Measurements from ENCODE around the gene RCBTB1.

The RCBTB1 gene

DNA sequence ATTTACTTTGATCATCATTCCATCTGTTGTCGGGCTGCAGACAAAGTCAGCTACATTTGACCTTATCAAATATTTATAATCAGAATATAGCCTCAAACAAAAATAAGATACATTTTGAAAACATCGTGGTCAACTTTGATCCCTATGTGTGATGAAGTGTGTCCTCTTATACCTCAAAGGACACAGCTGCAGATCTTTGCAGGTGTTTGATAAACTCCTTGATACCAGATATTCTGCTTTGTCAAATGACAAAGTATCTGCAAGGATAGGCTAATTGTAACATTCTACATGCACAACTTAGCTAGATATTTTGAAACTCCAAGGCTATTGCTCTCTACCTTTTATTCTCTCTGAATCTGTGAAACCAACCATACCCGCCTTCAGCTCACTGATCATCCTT is 45.6 kb downstream of the RCBTB1 start:
- TF ChIP-seq, protein P1, sequence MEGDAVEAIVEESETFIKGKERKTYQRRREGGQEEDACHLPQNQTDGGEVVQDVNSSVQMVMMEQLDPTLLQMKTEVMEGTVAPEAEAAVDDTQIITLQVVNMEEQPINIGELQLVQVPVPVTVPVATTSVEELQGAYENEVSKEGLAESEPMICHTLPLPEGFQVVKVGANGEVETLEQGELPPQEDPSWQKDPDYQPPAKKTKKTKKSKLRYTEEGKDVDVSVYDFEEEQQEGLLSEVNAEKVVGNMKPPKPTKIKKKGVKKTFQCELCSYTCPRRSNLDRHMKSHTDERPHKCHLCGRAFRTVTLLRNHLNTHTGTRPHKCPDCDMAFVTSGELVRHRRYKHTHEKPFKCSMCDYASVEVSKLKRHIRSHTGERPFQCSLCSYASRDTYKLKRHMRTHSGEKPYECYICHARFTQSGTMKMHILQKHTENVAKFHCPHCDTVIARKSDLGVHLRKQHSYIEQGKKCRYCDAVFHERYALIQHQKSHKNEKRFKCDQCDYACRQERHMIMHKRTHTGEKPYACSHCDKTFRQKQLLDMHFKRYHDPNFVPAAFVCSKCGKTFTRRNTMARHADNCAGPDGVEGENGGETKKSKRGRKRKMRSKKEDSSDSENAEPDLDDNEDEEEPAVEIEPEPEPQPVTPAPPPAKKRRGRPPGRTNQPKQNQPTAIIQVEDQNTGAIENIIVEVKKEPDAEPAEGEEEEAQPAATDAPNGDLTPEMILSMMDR (IDR thresholded peaks at IDR 0.05): no peak

- TF ChIP-seq, protein P1 (IDR thresholded peaks at IDR 0.05): no peak
These were observed 46.0 kb downstream of the RCBTB1 start for GRCh38 chr13:49539313-49539712.

DNA sequence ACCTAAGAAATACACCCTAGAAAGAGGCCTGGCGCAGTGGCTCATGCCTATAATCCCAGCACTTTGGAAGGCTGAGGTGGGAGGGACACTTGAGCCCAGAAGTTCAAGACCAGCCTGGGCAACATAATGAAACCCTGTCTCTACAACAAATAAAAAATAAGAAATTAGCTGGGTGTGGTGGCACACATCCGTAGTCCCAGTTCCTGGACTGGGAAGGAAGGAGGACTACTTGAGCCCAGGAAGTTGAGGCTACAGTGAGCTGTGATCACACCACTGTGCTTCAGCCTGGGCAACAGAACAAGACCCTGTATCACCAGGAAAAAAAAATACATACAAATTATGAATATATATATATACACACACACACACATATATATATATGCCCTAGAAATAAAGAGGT is 47.0 kb downstream of the RCBTB1 start:
- TF ChIP-seq, protein P1 (IDR thresholded peaks at IDR 0.05): no peak

GRCh38 chr13:49536144-49536873 is 49.0 kb downstream of the RCBTB1 start:
- TF ChIP-seq, protein P1 (IDR thresholded peaks at IDR 0.05): no peak

GRCh38 chr13:49533591-49534269 is 51.6 kb downstream of the RCBTB1 start:
- TF ChIP-seq, protein P1 (IDR thresholded peaks at IDR 0.05): no peak

- TF ChIP-seq, protein P1 (IDR thresholded peaks at IDR 0.05): no peak
These were observed 52.3 kb downstream of the RCBTB1 start for GRCh38 chr13:49533011-49533410.

DNA sequence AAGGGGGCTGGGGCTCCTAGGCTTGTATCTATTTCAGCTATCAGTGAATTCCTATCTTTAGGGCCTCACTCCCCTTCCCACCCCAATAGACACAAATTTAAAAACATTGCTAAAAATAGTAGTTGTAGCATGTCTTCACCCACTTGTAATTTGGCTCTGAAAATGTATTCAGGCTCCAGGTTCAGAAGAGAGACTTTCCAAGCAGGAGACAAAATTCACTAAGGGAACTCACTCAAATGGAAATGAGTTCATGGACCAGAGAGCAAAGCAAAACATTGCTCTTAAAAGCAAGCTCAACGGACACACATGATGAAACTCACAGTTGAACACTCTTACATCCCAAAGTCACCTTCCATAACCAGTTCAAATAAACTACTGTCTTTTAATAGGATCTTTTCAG is 52.8 kb downstream of the RCBTB1 start:
- TF ChIP-seq, protein P1 (IDR thresholded peaks at IDR 0.05): no peak

Measured in LNCAP (cell line).